Lower leg skin (tissue), 4 donors: ENCODE data around the gene GAP43. TPM values are rescaled to one million over a fixed set of nuclear protein-coding genes. Genes with fewer than 3 reads are reported as not detected.
A peak's percentile ranks its signal among the peaks of the same experiment; 100 is the strongest.

Experiments used
- DNase-seq, 2 donors: peaks; one replicate each; pipeline ENCODE4 v3.0.0-alpha.2; 2019; ENCODE audit warnings: low spot score in 2 of 2
- H3K4me3 ChIP-seq: fragments of 200-600 bp; sonication (generic); 2 replicates; pipeline ENCODE4 v1.5.1; 2017; ENCODE audit warnings: mild to moderate bottlenecking, low read depth; ENCODE audit not compliant: poor library complexity, severe bottlenecking
- POLR2A ChIP-seq, 2 donors: fragments of 450-650 bp; IDR thresholded peaks; one replicate each; pipeline ENCODE4 v1.6.1; 2016 to 2017; ENCODE audit warnings: antibody characterized with exemption in 2 of 2, mild to moderate bottlenecking in 1 of 2, moderate library complexity in 1 of 2
- WGBS, 2 donors: methylation state at CpG; one replicate each; pipeline ENCODE4 v1.1.5; 2018; 5-methylcytosine and 5-hydroxymethylcytosine counted together
- intact Hi-C: fragments of 100-400 bp; cut with DNase I; formaldehyde crosslinking; loops from one replicate; pipeline ENCODE4 v1.15.0; 2023; ENCODE audit warnings: low total_unique reads
- total RNA-seq, 4 donors: library from RNA; depleted of rRNA; stranded (reverse); fragments of >200 nt; gene quantifications; one replicate each; pipeline ENCODE4 v1.1.0, GENCODE V29; 2016
- TF ChIP-seq, protein P1 (sequence below), 3 donors: fragments of 450-650 bp; IDR thresholded peaks; one replicate each; pipeline ENCODE4 v1.5.1; 2016; ENCODE audit warnings: antibody characterized with exemption in 3 of 3, mild to moderate bottlenecking in 3 of 3, moderate library complexity in 2 of 3

The GAP43 gene
- total RNA-seq, 4 donors from 2014 or later, result 0.13 TPM; not detected in 3

- no peak overlapping the region for H3K4me3 ChIP-seq
- 83 to 92% methylated on average over 2 of the region's 2 CpGs for WGBS, 2 donors
- no peak for TF ChIP-seq POLR2A (IDR thresholded peaks at IDR 0.05)
- TF ChIP-seq, protein P1, sequence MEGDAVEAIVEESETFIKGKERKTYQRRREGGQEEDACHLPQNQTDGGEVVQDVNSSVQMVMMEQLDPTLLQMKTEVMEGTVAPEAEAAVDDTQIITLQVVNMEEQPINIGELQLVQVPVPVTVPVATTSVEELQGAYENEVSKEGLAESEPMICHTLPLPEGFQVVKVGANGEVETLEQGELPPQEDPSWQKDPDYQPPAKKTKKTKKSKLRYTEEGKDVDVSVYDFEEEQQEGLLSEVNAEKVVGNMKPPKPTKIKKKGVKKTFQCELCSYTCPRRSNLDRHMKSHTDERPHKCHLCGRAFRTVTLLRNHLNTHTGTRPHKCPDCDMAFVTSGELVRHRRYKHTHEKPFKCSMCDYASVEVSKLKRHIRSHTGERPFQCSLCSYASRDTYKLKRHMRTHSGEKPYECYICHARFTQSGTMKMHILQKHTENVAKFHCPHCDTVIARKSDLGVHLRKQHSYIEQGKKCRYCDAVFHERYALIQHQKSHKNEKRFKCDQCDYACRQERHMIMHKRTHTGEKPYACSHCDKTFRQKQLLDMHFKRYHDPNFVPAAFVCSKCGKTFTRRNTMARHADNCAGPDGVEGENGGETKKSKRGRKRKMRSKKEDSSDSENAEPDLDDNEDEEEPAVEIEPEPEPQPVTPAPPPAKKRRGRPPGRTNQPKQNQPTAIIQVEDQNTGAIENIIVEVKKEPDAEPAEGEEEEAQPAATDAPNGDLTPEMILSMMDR (IDR thresholded peaks at IDR 0.05), result no peak
- DNase-seq, result no peak
- intact Hi-C loops, result no loop called here
These were observed 28.3 kb downstream of the GAP43 start for GRCh38 chr3:115651599-115651998.

DNA sequence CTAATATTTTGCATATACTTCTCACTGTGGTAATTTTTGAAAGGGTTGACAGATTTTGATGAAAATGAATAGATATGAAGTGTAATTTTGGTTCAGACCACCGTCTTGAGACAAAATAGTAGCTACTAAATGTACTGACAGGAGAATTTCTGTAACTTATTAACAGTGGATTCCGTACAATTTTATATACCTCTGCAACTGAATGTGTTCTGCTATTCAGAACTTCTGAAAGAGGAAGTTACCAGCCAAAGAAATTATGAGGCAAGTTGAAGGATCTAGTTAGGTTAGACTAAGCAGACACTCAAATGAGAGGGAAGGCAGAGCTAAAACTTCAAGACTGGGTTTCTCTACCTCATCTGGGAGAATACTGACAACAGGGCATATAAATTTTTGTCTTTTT lies 29.4 kb downstream of the GAP43 start:
- DNase-seq, result no peak
- no peak overlapping the region for H3K4me3 ChIP-seq
- 84 to 88% methylated on average over 2 of the region's 2 CpGs for WGBS, 2 donors
- intact Hi-C loops, result no loop called here
- TF ChIP-seq POLR2A (IDR thresholded peaks at IDR 0.05), result no peak
- TF ChIP-seq, protein P1 (IDR thresholded peaks at IDR 0.05), result no peak

DNA sequence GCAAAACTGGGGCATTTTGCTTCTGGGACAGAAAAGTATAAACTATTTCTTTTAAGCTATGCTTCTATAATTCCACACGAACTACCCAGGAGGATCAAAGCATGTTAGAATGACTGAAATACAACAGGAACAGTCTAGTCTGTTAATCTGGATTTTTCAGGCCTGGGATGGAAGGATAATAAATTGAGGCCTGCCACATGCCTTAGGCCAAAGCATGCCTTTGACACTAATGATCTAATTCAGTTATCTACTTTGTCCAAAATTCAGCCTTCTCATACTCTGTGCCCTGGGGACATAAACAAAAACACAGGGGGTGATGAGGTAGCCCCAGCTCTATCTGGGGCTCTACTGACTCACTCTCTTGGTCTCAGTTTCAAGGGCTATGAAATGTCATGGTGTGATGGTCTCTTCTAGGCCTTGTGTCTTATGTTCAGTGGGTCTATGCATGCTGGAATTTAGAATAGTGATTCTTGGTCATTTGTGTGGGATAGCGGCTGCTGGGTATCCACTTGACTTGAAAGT lies 32.5 kb downstream of the GAP43 start:
- intact Hi-C loops, result no loop called here
- WGBS, 2 donors, result 90 to 92% methylated on average over 2 of the region's 2 CpGs
- DNase-seq, result no peak
- TF ChIP-seq, protein P1 (IDR thresholded peaks at IDR 0.05), result no peak
- no peak for TF ChIP-seq POLR2A (IDR thresholded peaks at IDR 0.05)
- H3K4me3 ChIP-seq, result no peak overlapping the region

- no peak overlapping the region for H3K4me3 ChIP-seq
- intact Hi-C loops, result no loop called here
- no peak for DNase-seq
- TF ChIP-seq, protein P1 (IDR thresholded peaks at IDR 0.05), result no peak
- no peak for TF ChIP-seq POLR2A (IDR thresholded peaks at IDR 0.05)
- WGBS, 2 donors, result 83 to 94% methylated on average over 5 of the region's 5 CpGs
These were observed 33.9 kb downstream of the GAP43 start for GRCh38 chr3:115657168-115657567.

DNA sequence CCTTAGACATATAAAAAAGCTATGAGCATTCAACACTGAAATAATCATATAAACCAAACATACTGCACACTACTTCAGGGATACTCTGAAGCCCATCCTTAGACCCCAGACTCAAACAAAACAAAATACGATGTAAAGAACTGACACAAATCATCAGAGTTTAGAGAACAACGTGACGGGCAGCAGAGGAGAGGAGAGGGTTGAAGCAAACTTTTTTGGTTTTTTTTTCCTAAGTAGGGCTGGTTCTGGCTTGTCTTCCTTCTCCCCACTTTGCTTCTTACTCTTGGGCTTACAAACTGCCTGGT lies 34.7 kb downstream of the GAP43 start:
- no peak for DNase-seq
- WGBS, 2 donors, result 5 to 6% methylated on average over 3 of the region's 3 CpGs
- intact Hi-C loops, result no loop called here
- peak overlapping the region; percentile 95 for H3K4me3 ChIP-seq
- TF ChIP-seq POLR2A (IDR thresholded peaks at IDR 0.05), result no peak
- TF ChIP-seq, protein P1 (IDR thresholded peaks at IDR 0.05), result no peak
